Natural killer cell (primary cell): ENCODE results near the gene VIPR2. TPM values are rescaled to one million over a fixed set of nuclear protein-coding genes. Genes with fewer than 3 reads are reported as not detected.
A peak's percentile ranks its signal among the peaks of the same experiment; 100 is the strongest.

ENCODE experiments used
- ATAC-seq, 3 donors: fragments of 150-1000 bp in 2 of 3; fragments of 200-7000 bp in 1 of 3; cut with Tn5 transposase; 1 replicate in 1 of 3; 2 replicates in 2 of 3; pipeline ENCODE4 v1.10.0; 2021; ENCODE audit warnings: mild to moderate bottlenecking in 2 of 3, moderate library complexity in 2 of 3
- DNase-seq, 2 donors: peaks; one replicate each; pipeline versions ENCODE4 v3.0.0 to v3.0.0-alpha.2; 2013 to 2021; ENCODE audit warnings: mixed read lengths in 1 of 2
- H3K27ac ChIP-seq: one replicate; pipeline ENCODE4 v1.5.1; 2013; ENCODE audit warnings: mild to moderate bottlenecking, low read length
- H3K27me3 ChIP-seq: one replicate; pipeline ENCODE4 v1.6.1; 2013; ENCODE audit warnings: low read length; ENCODE audit not compliant: control insufficient read depth, insufficient read depth
- H3K36me3 ChIP-seq: one replicate; pipeline ENCODE4 v1.6.1; 2013; ENCODE audit warnings: low read length; ENCODE audit not compliant: control insufficient read depth, insufficient read depth
- H3K4me1 ChIP-seq: one replicate; pipeline ENCODE4 v1.6.1; 2013; ENCODE audit warnings: low read length; ENCODE audit not compliant: control insufficient read depth, insufficient read depth
- H3K4me3 ChIP-seq: one replicate; pipeline ENCODE4 v1.5.1; 2013; ENCODE audit warnings: low read length
- H3K9me3 ChIP-seq: one replicate; pipeline ENCODE4 v1.6.1; 2013; ENCODE audit warnings: low read length; ENCODE audit not compliant: control insufficient read depth, insufficient read depth
- H3K27ac Mint-ChIP-seq, 2 donors: one replicate each; pipeline ENCODE4 v1.8.0; 2022; ENCODE audit warnings: mild to moderate bottlenecking in 2 of 2, mixed read lengths in 2 of 2, moderate library complexity in 1 of 2
- H3K27me3 Mint-ChIP-seq, 2 donors: one replicate each; pipeline ENCODE4 v1.8.0; 2022; ENCODE audit warnings: low read depth in 2 of 2, mixed read lengths in 2 of 2
- H3K36me3 Mint-ChIP-seq: one replicate; pipeline ENCODE4 v1.8.0; 2022; ENCODE audit warnings: mixed read lengths
- H3K4me1 Mint-ChIP-seq, 2 donors: one replicate each; pipeline ENCODE4 v1.8.0; 2022; ENCODE audit warnings: mixed read lengths in 2 of 2
- H3K4me3 Mint-ChIP-seq: one replicate; pipeline ENCODE4 v1.8.0; 2022; ENCODE audit warnings: mild to moderate bottlenecking, moderate library complexity, mixed read lengths
- H3K9me3 Mint-ChIP-seq, 2 donors: one replicate each; pipeline ENCODE4 v1.8.0; 2022; ENCODE audit warnings: mixed read lengths in 2 of 2
- WGBS: methylation state at CpG from one replicate; pipeline ENCODE4 v1.1.7; 2013; ENCODE audit warnings: missing lambda C conversion rate; ENCODE audit not compliant: insufficient coverage; 5-methylcytosine and 5-hydroxymethylcytosine counted together
- intact Hi-C: fragments of 100-400 bp; cut with micrococcal nuclease; formaldehyde crosslinking; loops from one replicate; pipeline ENCODE4 v1.14.2; 2022
- total RNA-seq, 4 donors: library from RNA; stranded (reverse); fragments of 120-200 nt in 1 of 4; gene quantifications; one replicate each; pipeline versions ENCODE4 v1.2.3 to v1.2.4, GENCODE V29; 2013 to 2022
- TF ChIP-seq, protein P1 (sequence below): fragments of 200-600 bp; IDR thresholded peaks from one replicate; pipeline ENCODE4 v1.8.0; 2022; ENCODE audit warnings: antibody characterized with exemption

VIPR2 gene
- total RNA-seq, 3 donors from 2014 or later (not counting 1 experiment from before 2014, with no cell fraction given): 2.2 to 4.9 (median 4.7) TPM

DNA sequence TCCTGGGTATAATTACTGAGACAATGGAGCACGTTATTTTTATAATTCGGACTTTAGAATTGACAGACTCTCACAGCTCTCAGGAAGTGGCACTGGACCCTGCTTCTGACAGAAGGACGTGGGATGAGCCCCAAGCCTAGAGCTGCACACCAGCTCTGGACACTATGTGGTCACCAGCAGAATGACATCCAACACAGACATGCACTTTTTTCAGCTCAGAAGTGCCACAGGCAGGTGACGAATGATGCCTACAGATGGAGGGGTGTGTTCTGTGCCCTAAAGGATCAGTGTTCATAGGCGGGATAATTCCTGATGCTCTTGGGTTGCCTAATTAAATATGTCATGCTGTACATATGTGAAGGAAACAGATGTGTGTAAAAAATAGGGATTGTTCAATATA lies 87.9 kb downstream of the VIPR2 start:
- Mint-ChIP-seq H3K9me3 (peaks cover 0 to 5% of the 10 kb centered on the region in 2 donors), H3K4me1 (no peaks in the 10 kb centered on the region)
- WGBS: 76% methylated on average over 5 of the region's 5 CpGs

GRCh38 chr7:159051916-159052315 lies 92.8 kb downstream of the VIPR2 start:
- no peak for ATAC-seq
- TF ChIP-seq, protein P1, sequence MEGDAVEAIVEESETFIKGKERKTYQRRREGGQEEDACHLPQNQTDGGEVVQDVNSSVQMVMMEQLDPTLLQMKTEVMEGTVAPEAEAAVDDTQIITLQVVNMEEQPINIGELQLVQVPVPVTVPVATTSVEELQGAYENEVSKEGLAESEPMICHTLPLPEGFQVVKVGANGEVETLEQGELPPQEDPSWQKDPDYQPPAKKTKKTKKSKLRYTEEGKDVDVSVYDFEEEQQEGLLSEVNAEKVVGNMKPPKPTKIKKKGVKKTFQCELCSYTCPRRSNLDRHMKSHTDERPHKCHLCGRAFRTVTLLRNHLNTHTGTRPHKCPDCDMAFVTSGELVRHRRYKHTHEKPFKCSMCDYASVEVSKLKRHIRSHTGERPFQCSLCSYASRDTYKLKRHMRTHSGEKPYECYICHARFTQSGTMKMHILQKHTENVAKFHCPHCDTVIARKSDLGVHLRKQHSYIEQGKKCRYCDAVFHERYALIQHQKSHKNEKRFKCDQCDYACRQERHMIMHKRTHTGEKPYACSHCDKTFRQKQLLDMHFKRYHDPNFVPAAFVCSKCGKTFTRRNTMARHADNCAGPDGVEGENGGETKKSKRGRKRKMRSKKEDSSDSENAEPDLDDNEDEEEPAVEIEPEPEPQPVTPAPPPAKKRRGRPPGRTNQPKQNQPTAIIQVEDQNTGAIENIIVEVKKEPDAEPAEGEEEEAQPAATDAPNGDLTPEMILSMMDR: no peak
- H3K4me3 ChIP-seq: no peak overlapping the region
- intact Hi-C loops: no loop called here
- H3K27me3 ChIP-seq: no peaks in the 10 kb centered on the region
- no peaks in the 10 kb centered on the region for H3K9me3 ChIP-seq
- no CpG with 5 or more reads among the region's 2 CpGs for WGBS
- peaks cover 6% of the 10 kb centered on the region for H3K36me3 Mint-ChIP-seq
- no peaks in the 10 kb centered on the region for H3K4me1 ChIP-seq
- peaks cover 3 to 17% of the 10 kb centered on the region in 2 donors for H3K27me3 Mint-ChIP-seq
- no peak overlapping the region for H3K4me3 Mint-ChIP-seq
- DNase-seq: no peak
- peaks cover 0 to 5% of the 10 kb centered on the region in 2 donors for H3K9me3 Mint-ChIP-seq
- H3K36me3 ChIP-seq: no peaks in the 10 kb centered on the region
- no peak overlapping the region for H3K27ac Mint-ChIP-seq
- H3K4me1 Mint-ChIP-seq: no peaks in the 10 kb centered on the region
- H3K27ac ChIP-seq: no peak overlapping the region

More for the DNA sequence above, 87.9 kb downstream of the VIPR2 start:
- intact Hi-C loops: no loop called here
- peaks cover 4% of the 10 kb centered on the region for H3K36me3 Mint-ChIP-seq
- DNase-seq (no peak), ATAC-seq (no peak)
- Histone ChIP-seq H3K27me3 (no peaks in the 10 kb centered on the region), H3K9me3 (no peaks in the 10 kb centered on the region), H3K4me3 (no peak overlapping the region), H3K27ac (no peak overlapping the region), H3K4me1 (no peaks in the 10 kb centered on the region), H3K36me3 (no peaks in the 10 kb centered on the region)
- no peak overlapping the region for H3K27ac Mint-ChIP-seq
- TF ChIP-seq, protein P1: no peak
- H3K4me3 Mint-ChIP-seq: no peak overlapping the region
- H3K27me3 Mint-ChIP-seq: peaks cover 0 to 4% of the 10 kb centered on the region in 2 donors

DNA sequence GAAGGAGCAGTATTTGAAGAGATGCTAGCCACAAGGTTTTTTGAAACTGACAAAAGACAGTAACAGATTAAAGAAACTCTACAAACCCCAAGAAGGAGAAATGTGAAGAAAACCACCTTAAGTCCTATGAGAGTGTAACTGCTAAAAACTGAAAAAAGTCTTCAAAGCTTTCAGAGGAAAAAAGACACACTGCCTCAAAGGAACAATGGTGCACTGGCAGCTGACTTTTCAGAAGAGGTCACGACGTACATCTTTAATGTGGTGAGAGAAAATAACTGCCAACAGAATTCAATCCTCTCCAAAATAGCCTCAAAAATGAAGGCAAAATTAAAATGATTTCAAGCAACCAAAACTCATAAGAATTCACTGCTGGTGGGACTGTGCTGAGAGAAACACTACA lies 94.0 kb downstream of the VIPR2 start:
- Mint-ChIP-seq H3K4me3 (no peak overlapping the region), H3K36me3 (peaks cover 6% of the 10 kb centered on the region), H3K27ac (no peak overlapping the region), H3K4me1 (no peaks in the 10 kb centered on the region), H3K9me3 (peaks cover 0 to 5% of the 10 kb centered on the region in 2 donors), H3K27me3 (peaks cover 3 to 17% of the 10 kb centered on the region in 2 donors)
- no peak overlapping the region for H3K4me3 ChIP-seq
- H3K27me3 ChIP-seq: no peaks in the 10 kb centered on the region
- ATAC-seq (no peak), DNase-seq (peak in 1 of 2 donors; percentile 13)
- no peaks in the 10 kb centered on the region for H3K36me3 ChIP-seq
- intact Hi-C loops: no loop called here
- WGBS: no CpG with 5 or more reads among the region's 2 CpGs
- no peak overlapping the region for H3K27ac ChIP-seq
- H3K4me1 ChIP-seq: no peaks in the 10 kb centered on the region
- H3K9me3 ChIP-seq: no peaks in the 10 kb centered on the region
- TF ChIP-seq, protein P1: no peak
